HG03103 (cell line): ENCODE data around the gene FAM171A1.
"Not testable (repeated sequence)": the region's sequence is repeated elsewhere in the genome, so short reads cannot be mapped to it uniquely, and the experiment has no call there.

Experiments
- ATAC-seq: cut with Tn5 transposase; IDR thresholded peaks from one replicate; pipeline ENCODE4 v1.9.1; 2021; ENCODE audit warnings: low read depth; ENCODE audit not compliant: unreplicated experiment

Gene FAM171A1

DNA sequence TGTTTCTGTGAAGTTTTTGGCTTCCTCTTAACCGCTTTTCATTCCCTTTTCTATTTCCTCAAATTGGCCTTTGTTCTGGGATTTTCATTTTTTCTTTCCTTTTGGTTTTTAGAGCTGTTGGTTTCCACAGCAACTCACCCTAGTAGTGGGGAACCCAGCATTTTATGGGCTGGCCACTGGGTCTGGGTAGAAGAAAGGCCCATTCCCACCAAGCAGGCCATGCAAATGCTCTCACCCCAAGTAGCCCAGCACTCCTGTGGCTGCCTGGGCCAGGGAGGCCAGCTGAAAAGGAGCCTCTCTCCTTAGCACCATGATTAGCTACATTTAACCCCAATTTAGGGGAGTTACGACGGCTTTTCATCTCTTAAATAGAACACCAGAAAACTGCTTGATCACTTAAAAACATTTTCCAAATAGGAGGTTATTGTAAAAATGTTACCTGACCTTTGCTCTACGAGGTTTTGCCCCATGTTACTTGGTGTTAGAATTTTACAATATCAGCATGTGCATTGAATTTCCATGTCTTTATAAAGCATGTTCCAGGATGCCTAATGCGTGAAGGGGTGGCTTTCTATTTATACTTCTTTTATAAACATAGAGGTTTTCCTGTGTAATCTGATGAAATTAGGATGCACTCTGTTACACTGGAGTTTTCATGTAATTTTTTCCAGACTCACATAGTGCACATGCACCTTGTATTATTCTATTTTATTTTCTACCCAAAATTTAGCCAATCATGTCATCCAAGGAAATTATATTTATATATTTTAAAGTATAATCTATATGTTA lies 75.4 kb downstream of the FAM171A1 start:
- ATAC-seq = no peak

DNA sequence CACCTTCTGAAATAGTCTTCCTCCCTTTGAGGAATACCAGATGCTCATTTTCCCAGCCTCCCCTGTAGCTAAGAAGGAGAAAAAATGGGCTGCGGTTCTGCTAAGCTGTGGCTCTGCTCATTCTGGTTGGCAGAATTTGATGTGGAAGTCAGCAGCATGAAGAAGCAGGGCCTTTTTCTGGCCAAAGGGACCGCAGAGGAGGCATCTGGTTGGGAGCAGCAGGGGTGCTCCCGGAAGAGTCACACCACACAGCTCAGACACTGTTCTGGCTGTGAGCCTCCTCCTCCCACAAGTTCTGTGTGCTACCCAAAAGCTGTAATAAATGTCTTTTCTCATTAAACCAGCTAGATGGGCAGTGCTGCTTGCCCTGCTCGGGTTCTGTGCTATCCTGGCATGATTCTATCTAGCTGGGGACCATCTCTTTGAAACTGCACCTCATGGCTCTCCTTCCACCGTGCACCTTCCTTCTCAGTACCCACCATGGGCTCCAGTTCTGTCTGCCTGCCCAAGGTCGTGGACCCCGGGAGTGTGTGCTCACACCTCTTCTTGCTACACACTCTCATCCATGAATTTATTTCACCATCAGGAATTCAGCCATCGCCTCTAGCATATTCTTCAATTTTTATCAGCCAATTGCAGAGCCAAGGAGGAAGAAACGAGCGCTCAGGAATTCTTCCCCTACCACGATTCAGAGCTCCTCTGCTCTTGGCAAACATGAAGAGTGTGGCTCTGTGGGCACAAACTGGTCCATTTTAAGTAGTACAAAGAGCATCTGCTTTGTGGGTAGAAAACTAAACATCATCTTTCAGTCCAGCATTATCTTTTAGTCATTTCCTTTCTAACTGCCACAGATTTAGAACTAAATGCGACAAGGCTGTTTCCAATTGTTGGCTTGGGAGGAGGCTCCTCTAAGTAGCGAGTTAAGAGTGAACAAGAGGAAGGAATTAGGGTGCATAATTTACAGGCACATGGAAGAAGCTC lies 76.9 kb downstream of the FAM171A1 start:
- no peak for ATAC-seq

- ATAC-seq = no peak
Observed at GRCh38 chr10:15290671-15291070, 80.4 kb downstream of the FAM171A1 start.

DNA sequence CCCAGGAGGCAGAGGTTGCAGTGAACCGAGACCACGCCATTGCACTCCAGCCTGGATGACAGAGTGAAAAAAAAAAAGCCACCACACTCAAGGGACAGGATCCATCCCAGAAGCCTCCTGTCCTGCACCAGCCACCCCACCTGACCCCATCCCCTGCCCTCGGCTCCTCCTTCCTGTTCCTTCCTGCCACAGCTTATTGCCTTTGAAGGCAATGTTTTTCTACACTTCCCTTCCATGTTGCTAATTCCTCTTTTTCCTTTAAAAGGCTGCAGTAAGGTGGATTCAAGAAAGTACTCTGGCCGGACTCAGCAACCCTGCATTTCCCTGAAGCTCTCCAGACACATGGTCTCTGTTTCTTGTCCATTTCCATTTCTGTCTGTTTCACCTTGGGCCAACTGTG lies 80.9 kb downstream of the FAM171A1 start:
- no peak for ATAC-seq

GRCh38 chr10:15280974-15281373 lies 90.1 kb downstream of the FAM171A1 start:
- no peak for ATAC-seq

- no peak for ATAC-seq
Observed at GRCh38 chr10:15280462-15280861, 90.6 kb downstream of the FAM171A1 start.

GRCh38 chr10:15279236-15279635 lies 91.9 kb downstream of the FAM171A1 start:
- no peak for ATAC-seq

DNA sequence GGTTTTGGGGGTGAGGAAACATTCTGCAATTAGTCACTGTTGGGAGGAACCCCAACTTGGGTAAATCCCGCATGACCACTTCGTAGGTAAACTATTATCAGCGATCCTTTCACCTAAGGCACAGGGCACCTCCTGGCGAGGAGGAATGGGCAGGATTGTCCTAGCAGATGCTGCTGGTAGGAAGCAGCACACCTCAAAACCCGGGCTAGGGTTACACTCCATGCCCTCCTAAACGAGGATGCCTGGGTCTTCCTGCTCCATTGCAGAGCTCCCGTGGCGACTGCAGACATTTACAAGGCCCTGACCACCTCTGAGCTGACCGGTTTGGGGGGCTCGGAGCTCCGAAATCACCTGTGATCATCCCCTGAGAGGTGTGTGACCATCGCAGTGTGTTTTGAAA lies 92.3 kb downstream of the FAM171A1 start:
- ATAC-seq = no peak

GRCh38 chr10:15276039-15276438 lies 95.0 kb downstream of the FAM171A1 start:
- not testable (repeated sequence) for ATAC-seq

DNA sequence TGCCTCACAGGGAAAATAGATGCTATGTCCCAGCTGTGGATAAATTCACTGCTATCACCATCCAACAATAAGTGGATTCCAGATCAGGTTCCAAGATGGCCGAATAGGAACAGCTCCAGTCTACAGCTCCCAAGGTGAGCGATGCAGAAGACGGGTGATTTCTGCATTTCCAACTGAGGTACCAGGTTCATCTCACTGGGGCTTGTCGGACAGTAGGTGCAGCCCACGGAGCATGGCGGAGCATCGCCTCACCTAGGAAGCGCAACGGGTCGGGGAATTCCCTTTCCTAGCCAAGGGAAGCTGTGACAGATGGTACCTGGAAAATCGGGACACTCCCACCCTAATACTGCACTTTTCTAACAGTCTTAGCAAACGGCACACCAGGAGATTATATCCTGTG lies 101.3 kb downstream of the FAM171A1 start:
- not testable (repeated sequence) for ATAC-seq

DNA sequence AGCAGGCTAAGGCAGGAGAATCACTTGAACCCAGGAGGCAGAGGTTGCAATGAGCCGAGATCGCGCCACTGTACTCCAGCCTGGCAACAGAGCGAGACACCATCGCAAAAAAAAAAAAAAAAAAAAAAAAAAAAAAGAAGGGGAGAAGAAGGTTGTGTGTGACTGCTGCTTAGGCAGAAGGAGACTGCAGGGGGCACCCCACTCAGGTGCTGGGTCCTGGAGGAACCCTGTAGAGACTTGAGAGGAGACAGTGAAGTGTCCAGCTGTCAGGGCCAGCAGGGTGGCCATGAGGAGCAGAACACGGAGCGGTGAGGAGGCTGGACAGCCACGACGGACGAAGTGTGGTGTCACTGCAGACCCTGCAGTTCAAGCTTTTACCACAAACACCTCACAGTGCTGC lies 103.6 kb downstream of the FAM171A1 start:
- no peak for ATAC-seq

- ATAC-seq = no peak
Observed at GRCh38 chr10:15266117-15266516, 105.0 kb downstream of the FAM171A1 start.

DNA sequence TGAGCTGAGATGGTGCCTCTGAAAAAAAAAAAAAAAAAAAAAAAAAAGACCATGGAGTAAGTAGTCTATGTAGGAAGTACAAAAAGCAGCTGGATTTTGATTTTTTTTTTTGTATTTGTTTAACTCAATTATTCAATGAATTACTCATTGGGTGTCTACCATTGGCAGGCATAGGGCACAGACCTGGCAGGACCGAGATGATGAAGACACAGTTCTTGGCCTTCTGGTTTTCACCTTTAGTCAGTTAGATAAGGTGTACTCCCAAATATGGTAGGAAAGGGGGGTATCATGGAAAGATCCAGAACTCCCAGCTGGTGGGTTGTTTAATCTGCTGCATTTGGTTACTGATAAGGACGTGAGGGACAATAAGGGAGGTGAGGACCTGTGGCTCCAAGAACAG lies 105.5 kb downstream of the FAM171A1 start:
- no peak for ATAC-seq

DNA sequence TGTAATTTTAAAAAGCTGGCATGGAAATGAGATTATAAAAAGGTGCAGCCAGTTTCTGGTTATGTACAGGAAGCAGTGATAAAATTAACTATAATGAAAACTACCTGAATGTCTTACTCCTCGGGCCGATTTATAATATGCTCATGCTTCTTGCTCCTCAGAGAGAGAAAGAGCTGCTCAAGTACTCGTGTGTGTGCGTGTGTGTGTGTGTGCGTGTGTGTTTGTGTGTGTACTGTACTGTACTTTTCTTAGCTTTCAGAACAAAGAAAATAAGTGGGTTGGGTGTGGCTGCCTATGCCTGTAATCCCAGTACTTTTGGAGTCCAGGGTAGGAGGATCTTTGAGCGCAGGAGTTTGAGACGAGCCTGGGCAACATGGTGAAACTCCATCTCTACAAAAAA lies 106.0 kb downstream of the FAM171A1 start:
- no peak for ATAC-seq

GRCh38 chr10:15263657-15264323 lies 107.3 kb downstream of the FAM171A1 start:
- no peak for ATAC-seq

DNA sequence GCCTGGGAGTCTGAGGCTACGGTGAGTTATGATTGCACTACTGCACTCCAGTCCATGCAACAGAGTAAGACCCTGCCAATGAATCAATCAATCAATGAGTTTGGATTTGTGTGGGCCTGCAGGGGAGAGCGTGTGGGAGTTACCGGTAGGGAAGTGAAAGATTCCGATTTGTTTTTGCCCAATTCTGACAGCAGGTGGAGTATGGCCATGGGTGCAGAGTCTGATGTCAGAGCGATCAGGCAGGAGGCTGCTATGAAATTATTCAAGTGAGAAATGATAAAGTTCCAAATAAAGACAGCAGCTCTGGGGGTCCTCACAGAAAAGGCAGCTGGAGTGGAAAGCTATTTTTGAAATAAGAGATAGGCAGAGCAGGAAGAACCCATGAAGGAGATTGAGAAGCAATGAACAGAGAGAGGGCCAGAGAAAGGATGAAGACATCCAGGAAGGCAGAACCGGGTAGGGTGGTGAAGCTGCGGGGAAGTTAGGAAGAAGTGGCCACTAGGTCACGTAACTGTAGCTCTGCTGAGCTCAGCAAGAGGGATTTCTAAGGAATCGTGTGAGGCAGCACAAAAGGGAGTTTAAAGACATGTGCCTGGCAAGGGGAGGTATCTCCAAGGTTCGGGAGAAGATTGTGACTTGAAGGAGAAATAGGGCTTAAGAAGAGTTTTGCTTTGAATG lies 108.9 kb downstream of the FAM171A1 start:
- ATAC-seq = no peak

GRCh38 chr10:15259136-15259535 lies 112.0 kb downstream of the FAM171A1 start:
- ATAC-seq = no peak

DNA sequence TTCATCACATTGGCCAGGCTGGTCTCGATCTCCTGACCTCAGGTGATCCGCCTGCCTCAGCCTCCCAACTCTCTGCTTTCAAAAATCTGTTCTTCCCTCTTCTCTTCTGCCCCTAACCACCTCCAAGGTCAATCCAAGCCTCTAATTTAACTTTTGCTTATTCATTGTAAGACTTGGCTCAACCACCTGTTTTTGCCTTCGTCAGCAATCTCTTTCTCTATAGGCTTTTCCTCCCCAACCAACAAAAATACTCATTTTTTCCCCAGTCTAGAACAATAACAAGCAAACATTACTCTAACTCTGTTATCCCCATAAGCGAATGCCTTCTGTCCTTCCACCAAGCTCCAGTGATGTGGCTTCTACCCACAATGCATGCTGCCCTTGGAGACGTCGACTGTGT lies 112.8 kb downstream of the FAM171A1 start:
- ATAC-seq = no peak

DNA sequence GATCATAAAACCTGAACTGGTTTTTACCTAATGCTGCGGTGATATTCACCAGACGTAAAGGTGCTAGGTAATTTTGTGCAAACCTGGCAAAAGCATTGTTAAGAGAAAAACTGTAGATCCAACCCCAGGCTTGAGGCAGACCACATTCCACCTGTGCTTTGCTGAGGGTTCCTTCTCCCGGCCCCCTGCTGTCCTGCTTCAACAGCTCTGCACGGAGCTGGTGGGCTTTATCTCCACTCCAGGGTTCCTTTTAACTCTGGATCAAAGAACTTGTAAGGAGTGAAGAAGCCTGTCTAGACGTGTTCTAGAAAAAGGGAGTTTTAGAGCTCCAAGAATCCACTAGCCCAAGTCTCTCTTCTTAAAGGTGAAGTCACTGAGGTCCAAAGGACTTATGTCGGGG lies 115.1 kb downstream of the FAM171A1 start:
- no peak for ATAC-seq
